HFFc6 (cell line): ENCODE data around the gene CCDC33. TPM values are rescaled to one million over a fixed set of nuclear protein-coding genes. Genes with fewer than 3 reads are reported as not detected.

Source experiments
- DNase-seq: peaks from one replicate; pipeline ENCODE4 v3.0.0-alpha.2; 2018
- H3K27ac Mint-ChIP-seq: 2 replicates; pipeline ENCODE4 v1.8.0; 2020; ENCODE audit warnings: mild to moderate bottlenecking, mixed read lengths
- H3K27me3 Mint-ChIP-seq: 2 replicates; pipeline ENCODE4 v1.8.0; 2021; ENCODE audit warnings: mild to moderate bottlenecking, moderate library complexity, mixed read lengths; ENCODE audit not compliant: insufficient read depth
- H3K36me3 Mint-ChIP-seq: 2 replicates; pipeline ENCODE4 v1.8.0; 2021; ENCODE audit warnings: low read depth, mixed read lengths
- H3K4me1 Mint-ChIP-seq: 2 replicates; pipeline ENCODE4 v1.8.0; 2020; ENCODE audit warnings: low read depth, mixed read lengths
- H3K4me3 Mint-ChIP-seq: 2 replicates; pipeline ENCODE4 v1.8.0; 2020; ENCODE audit warnings: mild to moderate bottlenecking, moderate library complexity, mixed read lengths
- H3K9me3 Mint-ChIP-seq: 2 replicates; pipeline ENCODE4 v1.8.0; 2020; ENCODE audit warnings: mild to moderate bottlenecking, mixed read lengths
- CTCF ChIP-seq: fragments of 200-600 bp; sonication (generic); IDR thresholded peaks from 2 replicates; pipeline ENCODE4 v1.5.0; 2021; ENCODE audit warnings: antibody characterized with exemption, mild to moderate bottlenecking
- total RNA-seq, 6 experiments: library from RNA; stranded (reverse); fragmentation: NEBNext Ultra II Directional; extraction: Animal tissue kit (Norgen Biotek cat#: 25700); gene quantifications; 2 replicates in 1 of 6; 3 replicates in 5 of 6; pipeline ENCODE4 v1.2.3, GENCODE V29; 2021

CCDC33 gene
- total RNA-seq, 6 experiments from 2014 or later: 0.30 TPM; not detected in 5

GRCh38 chr15:74300057-74300795 is 64.1 kb downstream of the CCDC33 start:
- no peaks in the 10 kb centered on the region for H3K36me3 Mint-ChIP-seq
- TF ChIP-seq CTCF: no peak
- H3K4me3 Mint-ChIP-seq: no peak overlapping the region
- no peak for DNase-seq
- no peak overlapping the region for H3K27ac Mint-ChIP-seq
- no peaks in the 10 kb centered on the region for H3K4me1 Mint-ChIP-seq
- H3K9me3 Mint-ChIP-seq: no peaks in the 10 kb centered on the region
- H3K27me3 Mint-ChIP-seq: peaks cover 57% of the 10 kb centered on the region

- no peak for DNase-seq
- Mint-ChIP-seq H3K9me3 (no peaks in the 10 kb centered on the region), H3K27ac (no peak overlapping the region), H3K4me1 (no peaks in the 10 kb centered on the region), H3K27me3 (peaks cover 63% of the 10 kb centered on the region), H3K4me3 (no peak overlapping the region), H3K36me3 (no peaks in the 10 kb centered on the region)
- no peak for TF ChIP-seq CTCF
Measured at GRCh38 chr15:74301583-74302361, 65.6 kb downstream of the CCDC33 start.

GRCh38 chr15:74302821-74303359 is 66.8 kb downstream of the CCDC33 start:
- H3K27ac Mint-ChIP-seq: no peak overlapping the region
- peak; percentile 7 for DNase-seq
- no peaks in the 10 kb centered on the region for H3K36me3 Mint-ChIP-seq
- peaks cover 62% of the 10 kb centered on the region for H3K27me3 Mint-ChIP-seq
- no peak overlapping the region for H3K4me3 Mint-ChIP-seq
- TF ChIP-seq CTCF: peak; percentile 84
- H3K4me1 Mint-ChIP-seq: no peaks in the 10 kb centered on the region
- H3K9me3 Mint-ChIP-seq: no peaks in the 10 kb centered on the region

- Mint-ChIP-seq H3K4me1 (no peaks in the 10 kb centered on the region), H3K27me3 (peaks cover 62% of the 10 kb centered on the region), H3K4me3 (no peak overlapping the region), H3K36me3 (no peaks in the 10 kb centered on the region), H3K27ac (no peak overlapping the region), H3K9me3 (no peaks in the 10 kb centered on the region)
- TF ChIP-seq CTCF: no peak
- no peak for DNase-seq
Measured at GRCh38 chr15:74303741-74304309, 67.7 kb downstream of the CCDC33 start.

GRCh38 chr15:74304431-74304830 is 68.3 kb downstream of the CCDC33 start:
- Mint-ChIP-seq H3K4me1 (no peaks in the 10 kb centered on the region), H3K27ac (no peak overlapping the region), H3K27me3 (peaks cover 58% of the 10 kb centered on the region), H3K9me3 (no peaks in the 10 kb centered on the region), H3K4me3 (no peak overlapping the region), H3K36me3 (no peaks in the 10 kb centered on the region)
- TF ChIP-seq CTCF: no peak
- no peak for DNase-seq
